HEK293 (cell line): ENCODE measurements around the gene CD180.

Experiments
- CTCF ChIA-PET: fragments of 350-600 bp; formaldehyde crosslinking; extraction: SDS; loops from one replicate; lab custom pipeline; 2021; ENCODE audit warnings: antibody characterized with exemption; lab: Yijun Ruan, JAX
- POLR2A ChIA-PET: fragments of 300-600 bp; formaldehyde crosslinking; extraction: SDS; loops from one replicate; lab custom pipeline; 2020; ENCODE audit warnings: antibody characterized with exemption, inconsistent platforms; lab: Yijun Ruan, JAX
- H3K27ac ChIP-seq: fragments of 200-500 bp; sonication (Bioruptor generic); 2 replicates; pipeline ENCODE4 v1.5.1; 2014; ENCODE audit warnings: low read depth, low read length, control low read depth, inconsistent platforms; ENCODE audit errors: extremely low read depth
- H3K36me3 ChIP-seq, 2 experiments: fragments of 200-500 bp in 1 of 2; sonication (Bioruptor generic) in 1 of 2; 1 replicate in 1 of 2; 2 replicates in 1 of 2; pipeline ENCODE4 v1.5.1; 2014 to 2017; ENCODE audit warnings: inconsistent platforms in 2 of 2, low read length in 2 of 2; ENCODE audit not compliant: control insufficient read depth in 2 of 2, insufficient read depth in 1 of 2
- H3K4me1 ChIP-seq: fragments of 200-500 bp; sonication (Bioruptor generic); 2 replicates; pipeline ENCODE4 v1.5.1; 2014; ENCODE audit warnings: mild to moderate bottlenecking, low read length, inconsistent platforms; ENCODE audit not compliant: control insufficient read depth, insufficient read depth
- H3K4me3 ChIP-seq: 2 replicates; pipeline ENCODE4 v1.5.1; 2011; ENCODE audit warnings: low read depth, mild to moderate bottlenecking, control low read depth, low read length, moderate library complexity
- H3K9me3 ChIP-seq: fragments of 200-500 bp; sonication (Bioruptor generic); 2 replicates; pipeline ENCODE4 v1.5.1; 2014; ENCODE audit warnings: low read depth, low read length, inconsistent platforms; ENCODE audit not compliant: control insufficient read depth, insufficient read depth
- HIC1 ChIP-seq: fragments of 450-650 bp; formaldehyde crosslinking; IDR thresholded peaks from 2 replicates; pipeline ENCODE4 v1.5.1; 2016; ENCODE audit warnings: missing biosample characterization, missing genetic modification characterization
- KLF7 ChIP-seq: fragments of 450-650 bp; formaldehyde crosslinking; IDR thresholded peaks from 2 replicates; pipeline ENCODE4 v1.5.1; 2016; ENCODE audit warnings: missing biosample characterization, missing genetic modification characterization, borderline replicate concordance
- KLF9 ChIP-seq: fragments of 450-650 bp; formaldehyde crosslinking; IDR thresholded peaks from 2 replicates; pipeline ENCODE4 v1.5.1; 2016; ENCODE audit warnings: missing biosample characterization, missing genetic modification characterization, low read depth
- TRIM28 ChIP-seq: IDR thresholded peaks from 2 replicates; pipeline ENCODE4 v1.6.1; 2011; ENCODE audit warnings: low read length, control low read depth, borderline replicate concordance
- YY1 ChIP-seq: fragments of 450-650 bp; formaldehyde crosslinking; IDR thresholded peaks from 2 replicates; pipeline ENCODE4 v1.5.1; 2018; ENCODE audit warnings: missing biosample characterization, missing genetic modification characterization
- ZBTB11 ChIP-seq: fragments of 450-650 bp; formaldehyde crosslinking; conservative IDR thresholded peaks from 2 replicates; pipeline ENCODE4 v1.5.1; 2016; ENCODE audit warnings: low read depth, missing biosample characterization, missing genetic modification characterization
- ZBTB21 ChIP-seq: fragments of 450-650 bp; formaldehyde crosslinking; IDR thresholded peaks from 2 replicates; pipeline ENCODE4 v1.5.1; 2017; ENCODE audit warnings: missing biosample characterization, missing genetic modification characterization
- ZNF146 ChIP-seq: fragments of 450-650 bp; formaldehyde crosslinking; IDR thresholded peaks from 2 replicates; pipeline ENCODE4 v1.5.1; 2016; ENCODE audit warnings: missing biosample characterization, missing genetic modification characterization
- ZNF354C ChIP-seq: fragments of 450-650 bp; formaldehyde crosslinking; IDR thresholded peaks from 2 replicates; pipeline ENCODE4 v1.5.1; 2016; ENCODE audit warnings: missing biosample characterization, missing genetic modification characterization, low read depth, borderline replicate concordance
- ZNF37A ChIP-seq: fragments of 450-650 bp; IDR thresholded peaks from 2 replicates; pipeline ENCODE4 v1.5.1; 2018; ENCODE audit warnings: missing biosample characterization, missing genetic modification characterization
- ZNF394 ChIP-seq: fragments of 450-650 bp; formaldehyde crosslinking; IDR thresholded peaks from 2 replicates; pipeline ENCODE4 v1.5.1; 2016; ENCODE audit warnings: missing biosample characterization, missing genetic modification characterization, mild to moderate bottlenecking, moderate library complexity, borderline replicate concordance
- ZNF488 ChIP-seq: fragments of 450-650 bp; formaldehyde crosslinking; IDR thresholded peaks from 2 replicates; pipeline ENCODE4 v1.5.1; 2016; ENCODE audit warnings: missing biosample characterization, missing genetic modification characterization
- ZNF501 ChIP-seq: fragments of 450-650 bp; formaldehyde crosslinking; IDR thresholded peaks from 2 replicates; pipeline ENCODE4 v1.5.1; 2016; ENCODE audit warnings: missing biosample characterization, missing genetic modification characterization
- ZNF530 ChIP-seq: fragments of 450-650 bp; formaldehyde crosslinking; IDR thresholded peaks from 2 replicates; pipeline ENCODE4 v1.5.1; 2016; ENCODE audit warnings: low read depth, missing biosample characterization, missing genetic modification characterization
- ZNF560 ChIP-seq: fragments of 450-650 bp; formaldehyde crosslinking; IDR thresholded peaks from 2 replicates; pipeline ENCODE4 v1.5.1; 2017; ENCODE audit warnings: missing biosample characterization, missing genetic modification characterization, borderline replicate concordance
- ZNF580 ChIP-seq: fragments of 450-650 bp; formaldehyde crosslinking; IDR thresholded peaks from 2 replicates; pipeline ENCODE4 v1.5.1; 2016; ENCODE audit warnings: missing biosample characterization, missing genetic modification characterization
- ZNF621 ChIP-seq: fragments of 450-650 bp; formaldehyde crosslinking; IDR thresholded peaks from 2 replicates; pipeline ENCODE4 v1.5.1; 2017; ENCODE audit warnings: missing biosample characterization, missing genetic modification characterization
- ZNF677 ChIP-seq: fragments of 450-650 bp; IDR thresholded peaks from 2 replicates; pipeline ENCODE4 v1.5.0; 2018; ENCODE audit warnings: missing biosample characterization, mild to moderate bottlenecking, missing genetic modification characterization, moderate library complexity
- ZNF830 ChIP-seq: fragments of 450-650 bp; IDR thresholded peaks from 2 replicates; pipeline ENCODE4 v1.5.0; 2018; ENCODE audit warnings: missing biosample characterization, missing genetic modification characterization, low read depth, mild to moderate bottlenecking, moderate library complexity
- ZSCAN5A ChIP-seq: fragments of 450-650 bp; formaldehyde crosslinking; IDR thresholded peaks from 2 replicates; pipeline ENCODE4 v1.5.1; 2016; ENCODE audit warnings: missing biosample characterization, missing genetic modification characterization
- TF ChIP-seq, protein P1 (sequence below): fragments of 450-650 bp; formaldehyde crosslinking; IDR thresholded peaks from 2 replicates; pipeline ENCODE4 v1.5.1; 2016; ENCODE audit warnings: missing biosample characterization, missing genetic modification characterization, borderline replicate concordance

Gene CD180

DNA sequence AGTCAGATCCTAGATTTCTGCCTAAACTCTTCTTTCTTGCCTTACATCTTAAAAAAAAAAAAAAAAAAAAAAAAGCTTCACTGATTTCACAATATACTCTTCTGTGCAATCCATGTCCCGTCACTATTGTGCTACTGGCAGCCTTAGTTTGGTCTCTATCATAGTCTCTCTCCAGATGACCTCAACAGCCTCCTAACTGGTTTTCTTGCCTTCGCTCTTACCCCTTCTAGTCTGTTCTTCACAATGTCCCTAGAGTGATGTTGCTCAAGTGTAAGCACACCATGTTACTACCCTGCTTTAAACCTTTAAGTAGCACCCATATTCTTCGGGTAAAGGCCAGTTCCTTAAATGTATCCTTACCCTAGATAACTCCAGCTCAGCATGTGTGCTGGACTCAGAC, 25.8 kb downstream of the CD180 start:
- ChIA-PET CTCF (interaction anchor here (0.7 to 1.0 kb wide), 2 partner anchors 10 to 176 kb away, joined by 5 to 6 read pairs; no protein-coding TSS in a partner anchor), POLR2A (no interaction called here)
- Histone ChIP-seq H3K36me3 (no peaks in the 10 kb centered on the region), H3K27ac (no peak overlapping the region), H3K4me3 (no peak overlapping the region), H3K4me1 (no peaks in the 10 kb centered on the region), H3K9me3 (no peaks in the 10 kb centered on the region)
- TF ChIP-seq ZBTB21 (tag by site-specific recombination) (no peak), ZNF530 (tag by site-specific recombination) (no peak), ZNF501 (tag by site-specific recombination) (no peak), KLF7 (tag by site-specific recombination) (no peak), ZNF677 (tag by site-specific recombination) (peak; percentile 73)

- no peak overlapping the region for H3K27ac ChIP-seq
Observed at GRCh38 chr5:67168069-67168468, 28.5 kb downstream of the CD180 start.

More at GRCh38 chr5:67168069-67168468, 28.5 kb downstream of the CD180 start:
- ChIA-PET CTCF (interaction anchor here (0.7 to 4.1 kb wide), 4 partner anchors 10 to 180 kb away, joined by 3 to 30 read pairs (median 8); no protein-coding TSS in a partner anchor), POLR2A (no interaction called here)
- Histone ChIP-seq H3K4me3 (no peak overlapping the region), H3K36me3 (peaks cover 0 to 23% of the 10 kb centered on the region in 2 experiments; a peak in 1 of 3 replicates), H3K9me3 (no peaks in the 10 kb centered on the region), H3K4me1 (no peaks in the 10 kb centered on the region)
- no peak for TF ChIP-seq HIC1
- TF ChIP-seq TRIM28: no peak
- TF ChIP-seq ZNF621 (tag by site-specific recombination): no peak
- no peak for TF ChIP-seq ZNF580
- TF ChIP-seq ZNF560: no peak
- no peak for TF ChIP-seq KLF9 (tag by site-specific recombination)
- no peak for TF ChIP-seq YY1 (tag by site-specific recombination)
- no peak for TF ChIP-seq ZNF146 (tag by site-specific recombination)
- TF ChIP-seq ZNF830 (tag by site-specific recombination): no peak
- no peak for TF ChIP-seq ZNF37A
- TF ChIP-seq ZNF394: no peak
- no peak for TF ChIP-seq ZSCAN5A
- no peak for TF ChIP-seq ZBTB11 (tag by site-specific recombination)
- TF ChIP-seq, protein P1, sequence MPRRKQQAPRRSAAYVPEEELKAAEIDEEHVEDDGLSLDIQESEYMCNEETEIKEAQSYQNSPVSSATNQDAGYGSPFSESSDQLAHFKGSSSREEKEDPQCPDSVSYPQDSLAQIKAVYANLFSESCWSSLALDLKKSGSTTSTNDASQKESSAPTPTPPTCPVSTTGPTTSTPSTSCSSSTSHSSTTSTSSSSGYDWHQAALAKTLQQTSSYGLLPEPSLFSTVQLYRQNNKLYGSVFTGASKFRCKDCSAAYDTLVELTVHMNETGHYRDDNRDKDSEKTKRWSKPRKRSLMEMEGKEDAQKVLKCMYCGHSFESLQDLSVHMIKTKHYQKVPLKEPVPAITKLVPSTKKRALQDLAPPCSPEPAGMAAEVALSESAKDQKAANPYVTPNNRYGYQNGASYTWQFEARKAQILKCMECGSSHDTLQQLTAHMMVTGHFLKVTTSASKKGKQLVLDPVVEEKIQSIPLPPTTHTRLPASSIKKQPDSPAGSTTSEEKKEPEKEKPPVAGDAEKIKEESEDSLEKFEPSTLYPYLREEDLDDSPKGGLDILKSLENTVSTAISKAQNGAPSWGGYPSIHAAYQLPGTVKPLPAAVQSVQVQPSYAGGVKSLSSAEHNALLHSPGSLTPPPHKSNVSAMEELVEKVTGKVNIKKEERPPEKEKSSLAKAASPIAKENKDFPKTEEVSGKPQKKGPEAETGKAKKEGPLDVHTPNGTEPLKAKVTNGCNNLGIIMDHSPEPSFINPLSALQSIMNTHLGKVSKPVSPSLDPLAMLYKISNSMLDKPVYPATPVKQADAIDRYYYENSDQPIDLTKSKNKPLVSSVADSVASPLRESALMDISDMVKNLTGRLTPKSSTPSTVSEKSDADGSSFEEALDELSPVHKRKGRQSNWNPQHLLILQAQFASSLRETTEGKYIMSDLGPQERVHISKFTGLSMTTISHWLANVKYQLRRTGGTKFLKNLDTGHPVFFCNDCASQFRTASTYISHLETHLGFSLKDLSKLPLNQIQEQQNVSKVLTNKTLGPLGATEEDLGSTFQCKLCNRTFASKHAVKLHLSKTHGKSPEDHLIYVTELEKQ: no peak
- TF ChIP-seq ZNF488 (tag by site-specific recombination): no peak
- no peak for TF ChIP-seq ZNF354C (tag by site-specific recombination)
